HG03066 (cell line): Measurements from ENCODE around the gene MMP14.
A peak's percentile ranks its signal among the peaks of the same experiment; 100 is the strongest.
"Not testable (repeated sequence)": the region's sequence is repeated elsewhere in the genome, so short reads cannot be mapped to it uniquely, and the experiment has no call there.

Experiments used
- ATAC-seq: cut with Tn5 transposase; IDR thresholded peaks from one replicate; pipeline ENCODE4 v1.9.1; 2021; ENCODE audit warnings: low read depth; ENCODE audit not compliant: unreplicated experiment

MMP14 gene

DNA sequence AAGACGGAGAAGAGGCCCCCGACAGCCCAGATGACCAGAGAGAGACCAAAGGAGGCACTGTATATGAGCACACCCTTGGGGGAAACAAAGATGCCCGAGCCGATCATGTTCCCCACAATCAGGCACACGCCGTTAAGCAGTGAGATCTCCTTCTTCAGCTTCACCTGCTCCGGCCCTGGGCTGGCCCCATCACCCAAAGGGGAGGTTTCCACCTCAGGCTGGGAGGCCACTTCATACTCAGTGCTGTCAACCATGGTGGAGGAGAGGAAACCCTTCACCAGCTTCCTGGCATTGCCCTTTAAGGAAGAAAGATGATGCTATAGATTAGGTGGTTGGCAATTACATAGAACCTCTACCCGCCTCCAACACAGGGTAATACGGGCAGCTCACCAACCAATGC lies 23.2 kb upstream of the MMP14 start:
- ATAC-seq, result no peak

DNA sequence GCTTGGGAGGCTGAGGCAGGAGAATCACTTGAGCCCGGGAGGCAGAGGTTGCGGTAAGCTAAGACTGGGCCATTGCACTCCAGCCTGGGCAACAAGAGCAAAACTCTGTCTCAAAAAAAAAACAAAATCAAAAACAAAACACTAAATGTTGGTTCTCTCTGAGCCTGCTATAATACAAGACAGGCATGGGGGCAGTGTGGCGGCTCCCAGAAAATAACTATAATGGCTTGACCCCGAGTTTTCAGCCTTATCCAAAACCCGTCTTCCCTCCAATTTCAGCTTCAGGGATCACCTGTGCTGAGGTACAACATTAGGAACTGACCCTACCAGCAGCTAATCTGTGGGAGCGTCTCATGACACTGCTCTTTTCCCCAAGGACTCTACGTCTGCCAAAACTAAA lies 22.0 kb upstream of the MMP14 start:
- no peak for ATAC-seq

DNA sequence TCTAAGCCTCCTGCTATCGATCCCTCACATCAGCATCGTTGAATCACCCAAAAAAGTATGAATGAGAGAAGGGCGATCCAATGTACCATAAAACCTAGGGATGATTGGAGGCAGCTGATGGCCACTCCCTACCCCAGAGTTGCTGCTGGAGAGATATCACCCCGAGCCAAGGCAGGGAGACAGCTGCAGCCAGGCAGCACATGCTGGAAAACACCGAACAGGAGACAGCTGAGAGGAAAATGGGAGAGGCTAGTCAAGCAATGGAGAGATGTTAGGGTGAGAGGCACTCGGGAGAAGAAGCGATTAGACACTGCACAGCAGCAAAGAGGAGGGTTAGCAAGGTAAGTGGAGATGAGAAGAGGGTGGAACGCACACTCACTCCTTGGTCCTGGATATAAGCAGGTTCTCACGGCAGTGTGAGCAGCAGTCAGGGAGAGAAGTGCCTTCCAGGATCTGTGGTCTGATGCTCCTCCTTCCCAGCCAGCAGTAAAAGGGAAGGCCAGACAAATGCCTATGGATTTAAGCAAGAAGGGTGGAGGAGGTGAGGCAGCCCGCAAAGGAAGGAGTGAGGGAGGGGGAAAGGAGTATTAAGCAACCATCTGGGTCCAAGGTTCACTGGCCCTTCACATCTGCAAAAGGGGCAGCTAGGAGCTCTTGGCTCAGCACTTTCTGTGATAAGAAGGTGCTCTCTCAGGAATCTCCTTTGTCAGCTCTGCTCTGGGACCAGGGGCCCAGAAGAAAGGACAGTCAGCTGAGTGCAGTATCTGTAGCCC lies 21.3 kb upstream of the MMP14 start, which contains the start of gene SLC7A7:
TSS of gene SLC7A7 (minus strand) at position 495 of the 773 bp plus-strand sequence. CDS start 2,037 bp downstream, outside the sequence.
- ATAC-seq, result no peak

DNA sequence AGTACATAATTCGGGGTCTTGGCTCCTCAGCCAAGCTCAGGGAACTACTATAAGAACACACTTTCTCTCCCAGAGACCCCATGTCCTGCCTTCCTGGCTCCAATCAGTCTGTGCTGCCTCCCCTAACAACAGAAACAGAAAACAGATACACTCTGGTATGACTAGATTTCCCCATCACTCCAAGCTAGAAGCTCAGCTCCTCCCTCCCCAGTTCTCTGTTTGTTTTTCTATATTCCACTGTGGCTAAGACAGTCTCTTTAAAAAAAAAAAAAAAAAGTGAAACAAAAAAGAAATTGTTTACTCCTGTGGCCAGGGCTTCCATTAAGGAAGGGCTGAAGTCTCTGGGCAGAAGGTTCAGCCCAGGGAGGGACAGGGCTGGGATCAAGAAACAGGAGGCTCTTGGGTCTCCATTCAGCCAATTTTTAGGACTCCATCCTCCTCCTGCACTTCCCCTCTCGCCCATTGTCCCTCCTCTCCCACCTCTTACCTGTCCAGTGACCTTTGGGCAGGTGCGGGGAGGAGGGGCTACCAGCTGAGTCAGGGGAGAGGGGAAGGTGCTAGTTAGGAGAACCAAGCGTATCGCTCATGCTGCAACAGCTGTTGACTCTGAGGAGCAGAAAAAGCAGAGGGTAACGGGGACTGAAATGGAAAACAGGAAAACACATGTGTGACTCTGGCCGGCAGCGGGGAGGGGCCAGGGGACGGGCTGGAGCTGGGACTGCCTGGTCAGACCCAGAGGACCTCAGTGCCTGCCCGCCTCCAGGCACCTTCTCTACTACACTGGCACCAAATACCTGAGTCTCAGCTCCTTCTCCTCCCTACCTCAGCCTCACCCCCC lies 17.0 kb upstream of the MMP14 start:
- no peak for ATAC-seq

DNA sequence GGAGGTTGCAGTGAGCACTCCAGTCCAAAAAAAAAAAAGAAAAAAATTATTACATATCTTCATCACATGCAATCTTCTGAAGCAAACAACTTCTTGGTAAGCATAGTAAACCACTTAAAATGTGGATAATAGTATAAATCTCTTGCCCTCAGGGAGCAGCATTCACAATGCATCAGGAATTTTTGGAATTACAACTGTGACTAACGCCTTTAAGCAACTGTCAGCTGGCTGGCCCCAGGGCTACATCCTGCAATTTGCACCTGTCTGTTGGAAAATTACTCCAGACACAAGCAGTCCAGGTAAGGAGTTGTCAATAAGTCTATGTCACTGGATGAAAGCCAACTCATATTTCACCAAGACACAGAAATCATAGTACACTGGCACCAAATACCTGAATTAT lies 15.7 kb upstream of the MMP14 start:
- no peak for ATAC-seq

DNA sequence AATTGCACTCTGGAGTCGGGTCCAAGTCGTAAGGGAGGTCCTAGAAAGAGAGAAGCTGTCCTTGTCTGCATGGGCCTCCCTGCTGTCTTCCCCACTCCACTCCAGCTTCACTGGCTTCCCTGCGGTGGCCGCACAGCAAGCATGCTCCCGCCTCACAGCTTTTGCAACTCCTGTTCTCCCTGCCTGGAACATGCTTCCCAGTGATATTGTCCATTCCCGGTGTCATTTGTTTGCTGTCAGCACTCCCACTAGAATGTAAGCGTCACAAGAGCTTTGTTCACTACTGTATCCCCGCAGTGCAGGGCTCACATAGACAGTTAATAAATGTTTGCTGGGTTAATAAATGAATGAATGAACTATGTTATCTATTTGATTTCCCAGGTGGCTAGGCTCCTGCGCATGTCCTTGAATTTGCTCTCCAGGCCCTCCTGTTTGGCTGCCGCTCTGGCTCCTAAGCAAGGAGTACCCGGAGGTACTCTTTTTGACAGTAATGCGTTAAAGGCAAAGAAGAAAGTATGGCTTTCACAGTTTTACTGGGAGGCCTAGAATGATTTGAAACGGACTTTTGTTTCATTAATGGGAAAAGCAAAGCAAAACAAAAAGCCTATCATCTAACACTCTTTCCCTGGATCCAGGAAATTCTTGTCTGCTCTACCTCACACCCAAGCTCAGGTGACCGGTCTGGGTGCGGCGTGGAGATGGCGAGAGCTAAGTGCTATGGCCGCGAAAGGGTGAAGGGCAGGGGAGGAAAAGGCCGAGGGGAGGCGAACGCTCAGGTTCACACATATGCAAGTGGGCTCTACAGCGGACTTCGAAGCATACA lies 15.0 kb upstream of the MMP14 start:
- no peak for ATAC-seq

DNA sequence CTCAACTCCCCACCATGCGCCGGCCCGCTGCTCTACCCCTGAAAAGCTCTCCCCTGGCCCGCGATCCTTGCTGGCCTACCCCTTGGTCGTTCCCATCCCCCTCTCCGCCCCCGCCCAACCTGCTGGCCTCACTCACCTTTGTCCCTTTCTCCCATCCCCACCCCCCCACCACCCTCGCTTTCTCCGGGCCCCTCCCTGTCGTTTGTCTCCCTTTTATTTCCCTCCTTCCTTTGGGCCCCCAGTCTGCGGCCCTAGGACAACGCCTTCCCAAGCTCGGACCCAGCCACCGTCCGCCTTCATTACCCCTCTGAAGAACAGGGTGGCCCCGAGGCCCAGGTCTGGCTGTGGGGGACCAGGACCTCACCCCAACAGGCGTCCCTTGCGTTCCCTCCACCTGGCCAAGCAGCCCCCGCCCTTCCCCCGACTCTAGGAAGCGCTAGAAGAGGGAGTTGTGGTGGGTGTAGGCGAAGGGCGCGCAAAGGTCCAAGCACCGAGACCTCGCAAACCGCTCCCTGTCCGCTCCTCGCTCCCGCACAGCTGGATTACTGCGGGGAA lies 14.3 kb upstream of the MMP14 start:
- ATAC-seq, result no peak

DNA sequence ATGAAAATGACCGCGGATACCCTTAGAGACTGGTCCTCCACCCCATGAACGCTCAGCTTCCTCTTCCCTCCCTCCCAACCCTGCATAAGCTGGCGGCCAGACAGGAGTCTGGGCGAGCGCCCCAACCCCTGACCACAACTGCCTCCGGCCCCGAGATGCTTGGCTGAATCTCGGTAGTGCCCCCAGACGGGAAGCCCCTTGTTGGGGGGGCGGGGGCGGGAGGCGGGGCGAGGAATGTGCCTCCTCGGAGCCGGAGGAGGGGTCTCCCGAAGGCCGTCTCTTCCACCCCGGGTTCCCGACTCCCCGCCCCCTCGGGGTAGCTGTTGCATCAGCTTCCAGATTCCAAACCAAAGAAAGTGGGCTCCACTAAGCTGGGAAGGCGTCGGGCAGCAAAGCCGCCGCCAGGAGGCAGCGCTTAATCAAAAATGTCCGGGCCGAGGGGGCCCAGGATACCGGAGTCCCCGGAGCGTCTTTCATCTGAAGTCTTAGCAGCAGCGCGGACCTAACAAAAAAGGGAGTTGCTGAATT lies 13.8 kb upstream of the MMP14 start:
- no peak for ATAC-seq

DNA sequence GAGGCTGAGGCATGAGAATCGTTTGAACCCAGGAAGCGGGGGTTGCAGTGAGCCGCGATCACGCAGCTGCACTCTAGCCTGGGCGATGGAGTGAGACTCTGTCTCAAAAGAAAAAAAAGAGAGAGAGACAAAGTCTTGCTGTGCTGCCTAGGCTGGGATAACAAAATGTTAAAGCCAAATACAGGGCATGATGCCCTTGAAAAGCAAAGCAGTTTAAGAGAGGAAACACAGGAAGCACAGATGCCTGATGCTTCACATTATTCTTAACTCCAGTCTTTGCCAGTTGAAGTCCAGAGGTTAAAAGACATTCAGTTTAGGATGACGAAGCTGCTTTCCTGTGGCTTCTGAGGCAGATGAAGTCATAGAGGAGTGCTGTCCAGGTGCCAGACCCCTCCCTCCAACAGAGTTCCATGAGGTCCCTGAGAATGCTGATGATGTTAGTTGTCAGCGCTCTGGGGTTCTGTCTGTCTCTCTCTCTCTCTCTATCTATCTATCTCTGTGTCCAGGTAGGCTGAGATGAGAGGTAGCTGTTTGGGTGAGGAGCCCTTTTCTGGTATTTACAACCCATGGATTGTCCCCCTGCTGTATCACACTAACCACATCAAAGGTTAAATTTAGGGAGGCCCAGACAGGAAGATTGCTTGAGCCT lies 11.6 kb upstream of the MMP14 start:
- no peak for ATAC-seq

DNA sequence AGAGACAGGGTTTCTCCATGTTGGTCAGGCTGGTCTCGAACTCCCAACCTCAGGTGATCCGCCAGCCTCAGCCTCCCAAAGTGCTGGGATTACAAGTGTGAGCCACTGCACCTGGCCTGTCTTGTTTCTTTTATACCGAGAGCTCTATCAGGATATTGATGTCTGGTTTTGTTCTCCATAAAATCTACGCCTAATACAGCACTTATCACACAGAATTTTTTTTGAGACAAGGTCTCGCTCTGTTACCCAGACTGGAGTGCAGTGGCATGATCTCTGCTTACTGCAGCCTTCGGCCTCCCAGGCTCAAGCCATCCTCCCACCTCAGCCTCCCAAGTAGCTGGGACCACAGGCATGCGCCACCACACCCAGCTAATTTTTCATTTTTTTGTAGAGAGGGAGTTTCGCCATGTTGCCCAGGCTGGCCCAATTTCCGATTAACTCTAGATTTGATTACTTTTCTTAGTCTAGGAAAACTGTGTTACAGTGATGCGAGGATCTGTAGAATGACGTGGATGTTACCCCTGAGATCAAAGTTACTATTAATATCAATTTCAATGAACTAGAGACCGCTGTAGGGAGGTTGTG lies 7.2 kb upstream of the MMP14 start:
- not testable (repeated sequence) for ATAC-seq

DNA sequence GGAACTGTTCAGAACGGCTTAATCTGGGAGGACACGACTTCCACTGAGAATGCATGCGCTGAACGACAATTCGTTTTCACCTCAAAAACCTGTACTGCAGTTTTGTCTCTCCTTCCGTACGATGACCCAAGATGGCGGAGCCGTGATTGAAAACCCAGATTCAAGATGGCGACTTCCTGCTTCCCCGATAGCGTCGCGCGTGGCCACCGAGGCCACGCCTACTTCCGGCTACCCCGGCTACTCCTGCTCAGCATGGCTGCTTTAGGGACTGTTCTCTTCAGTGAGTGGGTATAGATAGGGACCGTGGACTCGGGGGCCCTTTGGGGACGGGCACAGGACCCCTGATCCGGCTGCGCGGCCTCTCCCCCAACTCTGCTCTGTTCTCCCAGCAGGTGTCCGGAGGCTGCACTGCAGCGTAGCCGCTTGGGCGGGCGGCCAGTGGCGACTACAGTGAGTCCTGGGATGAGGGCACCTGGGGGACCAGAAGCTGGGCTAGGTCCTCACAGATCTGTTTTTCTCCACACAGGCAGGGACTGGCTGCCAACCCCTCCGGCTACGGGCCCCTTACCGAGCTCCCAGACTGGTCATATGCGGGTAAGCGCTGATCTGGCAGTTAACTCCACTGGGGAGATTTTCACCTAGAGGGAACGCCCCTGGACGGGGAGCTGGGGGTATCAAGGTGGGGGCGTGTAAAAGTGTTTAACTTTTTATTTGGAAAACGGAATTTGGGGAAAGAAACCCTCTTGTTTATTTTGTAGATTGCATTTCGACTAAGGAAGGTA lies 6.5 kb upstream of the MMP14 start, which contains the start of gene MRPL52:
TSS of gene MRPL52 (plus strand) at position 227 of the 782 bp plus-strand sequence. CDS start at position 253, 26 bp downstream.
- ATAC-seq, result peak; percentile 80

DNA sequence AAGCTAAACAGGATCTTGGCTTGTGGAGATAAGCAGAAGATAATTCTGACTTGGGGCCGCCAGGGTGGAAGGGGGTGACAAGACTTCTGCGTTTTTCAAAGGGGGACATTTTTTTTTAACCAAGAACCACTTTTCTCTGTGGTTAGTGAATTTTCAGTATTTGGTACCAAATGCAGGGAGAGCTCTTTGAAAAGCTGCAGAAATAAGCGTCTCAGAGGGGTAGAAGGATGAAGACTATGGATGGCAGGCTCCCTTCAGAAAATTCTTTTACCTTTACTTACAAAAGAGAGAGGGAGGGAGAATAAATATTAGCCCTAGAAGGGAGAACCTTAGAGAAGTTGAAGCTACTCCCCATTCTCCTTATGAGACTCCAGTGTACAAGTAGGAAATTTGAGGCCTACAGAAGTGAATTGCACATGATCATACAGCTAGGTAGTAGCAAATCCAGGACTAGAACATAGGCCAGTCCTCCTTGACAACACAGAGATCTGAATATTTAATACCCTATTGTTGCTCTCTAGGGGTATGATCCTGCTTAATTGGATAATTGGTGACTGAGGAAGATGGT lies 5.9 kb upstream of the MMP14 start:
- no peak for ATAC-seq

DNA sequence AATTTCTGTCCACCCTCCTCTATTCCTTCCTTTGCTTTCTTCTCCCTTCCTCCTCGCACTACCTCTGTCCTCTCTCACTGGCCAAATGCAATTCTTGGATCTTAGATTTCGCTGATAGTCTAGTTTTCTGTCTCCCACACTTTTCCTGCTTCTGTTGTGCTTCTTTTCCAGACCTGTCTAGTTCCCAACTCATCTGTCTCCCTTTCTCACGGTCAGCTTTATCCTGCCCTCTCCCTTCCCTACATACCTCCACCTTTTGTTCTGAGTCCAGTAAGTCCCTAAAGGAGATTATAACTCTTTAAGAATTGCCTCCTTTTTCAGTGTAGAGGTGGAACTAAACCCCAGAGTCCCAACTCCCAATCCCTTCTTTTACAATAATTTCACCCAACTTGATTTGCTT lies 880 bp upstream of the MMP14 start:
- ATAC-seq, result no peak

DNA sequence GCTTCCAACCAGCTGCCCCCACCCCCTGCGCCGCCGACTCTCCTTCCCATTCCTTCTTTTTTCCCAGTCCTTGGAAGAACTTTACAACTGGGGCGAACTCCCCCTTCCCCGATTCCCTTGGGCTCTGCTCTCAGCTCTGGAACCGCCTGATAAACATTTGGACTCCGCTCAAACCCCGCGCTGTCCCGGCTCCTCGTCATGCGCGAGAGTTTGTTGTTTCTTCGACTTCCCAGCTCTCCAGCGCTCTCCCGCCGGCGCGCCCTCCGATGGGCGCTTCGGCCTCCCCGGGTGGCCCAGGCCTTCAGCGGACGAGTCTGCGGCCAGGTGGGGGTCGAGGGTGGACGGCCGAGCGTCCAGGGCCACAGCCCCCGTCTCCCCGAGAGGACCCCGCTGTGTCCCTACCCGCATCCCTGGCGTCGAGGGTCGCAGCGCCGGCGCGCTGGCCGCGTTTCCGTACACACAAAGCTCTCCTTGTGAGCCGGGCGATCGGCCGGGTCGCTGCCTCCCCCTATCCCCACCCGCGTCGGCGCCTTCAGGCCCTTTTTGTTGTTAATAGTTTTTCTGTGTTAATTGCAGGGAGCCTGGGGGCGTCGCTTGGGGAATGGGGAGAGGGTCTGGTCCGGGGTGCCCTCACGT lies 847 bp downstream of the MMP14 start:
- ATAC-seq, result no peak

DNA sequence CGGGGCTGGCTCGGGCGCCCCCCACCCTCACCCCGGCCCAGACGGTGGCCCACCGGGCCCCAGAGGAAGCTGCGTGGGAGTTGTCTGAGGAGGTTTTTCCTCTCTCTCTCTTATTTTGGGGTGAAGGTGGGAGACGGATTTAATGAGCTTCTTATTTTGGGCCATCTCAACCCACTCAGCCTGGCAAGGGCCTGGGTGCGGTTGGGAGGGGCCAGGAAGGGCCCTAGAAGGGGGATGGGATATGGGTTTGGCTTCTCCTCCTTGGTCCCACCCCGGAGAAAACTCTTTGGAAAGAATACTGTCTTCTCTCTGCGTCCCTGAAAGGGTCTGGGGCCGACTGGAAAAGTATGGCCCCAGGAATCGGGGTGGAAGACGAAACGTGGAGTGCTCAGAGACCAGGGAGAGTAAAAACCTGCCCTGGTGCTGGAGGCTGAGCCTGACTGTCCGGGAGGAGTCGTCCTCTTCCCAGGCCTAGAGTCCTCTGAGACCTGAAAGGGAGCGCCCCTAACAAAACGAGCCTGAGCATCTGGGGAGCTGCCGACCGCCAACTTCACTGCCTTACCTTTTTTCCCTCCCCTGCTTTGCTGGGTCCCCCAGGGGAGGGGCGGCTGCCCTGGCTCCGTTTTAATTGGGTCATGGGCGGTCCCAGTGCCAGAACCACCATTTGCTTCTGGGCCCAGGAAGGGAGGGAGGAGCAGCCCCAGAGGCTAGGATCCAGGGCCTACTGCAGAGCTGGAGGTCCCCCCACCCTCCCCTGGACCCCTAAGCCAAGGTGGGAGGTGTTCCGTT lies 1.6 kb downstream of the MMP14 start:
- no peak for ATAC-seq

DNA sequence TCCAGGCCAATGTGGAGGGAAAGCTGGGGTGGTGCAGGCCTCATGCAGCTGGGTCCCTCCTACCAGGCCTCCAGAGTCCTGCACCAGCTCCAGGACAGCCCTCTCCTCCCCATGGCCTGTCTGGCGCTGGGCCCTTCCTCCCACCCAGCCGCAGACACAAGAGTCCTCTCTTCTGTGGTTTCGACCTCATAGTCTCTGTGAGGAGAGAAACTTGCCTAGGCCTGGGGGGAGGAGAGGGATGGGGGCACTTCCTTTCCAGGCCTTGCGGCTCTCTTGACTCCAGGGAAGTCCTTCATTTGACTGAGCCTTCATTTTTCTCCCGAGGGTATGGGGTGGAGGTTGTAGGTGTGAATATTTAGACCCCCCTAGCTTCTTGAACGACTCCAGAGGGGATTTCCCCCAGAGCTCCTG lies 2.3 kb downstream of the MMP14 start:
- no peak for ATAC-seq

DNA sequence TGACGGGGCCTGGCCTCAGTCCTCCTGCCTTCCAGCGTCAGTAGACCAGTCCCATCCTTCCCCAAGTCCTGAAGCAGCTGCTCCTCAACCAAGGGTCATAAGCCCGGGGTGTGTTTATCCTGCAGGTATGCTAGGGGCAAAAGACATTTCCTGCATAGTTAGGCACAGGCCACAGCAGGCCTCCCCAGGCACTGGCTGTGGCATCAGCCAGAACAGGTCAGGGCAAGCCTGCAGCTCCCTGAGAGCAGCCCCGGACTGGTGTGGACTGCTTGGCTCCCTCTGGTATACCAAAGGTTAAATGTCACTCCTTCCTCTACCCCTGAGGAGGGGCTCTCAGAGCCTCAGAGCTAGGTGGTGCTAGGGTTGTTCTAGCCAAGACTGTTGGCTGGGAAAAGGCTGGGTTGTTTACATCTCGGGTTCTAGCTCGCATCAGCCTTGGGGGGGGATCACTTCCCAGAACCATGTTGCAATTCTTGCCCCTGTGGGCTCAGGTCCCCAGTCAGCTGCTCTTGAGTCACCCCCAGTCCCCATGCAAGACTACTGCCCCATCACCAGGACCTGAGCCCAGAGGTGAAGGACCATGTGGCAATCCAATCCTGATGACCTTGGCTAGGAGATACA lies 2.9 kb downstream of the MMP14 start:
- no peak for ATAC-seq
